ENCODE measurements around the gene IL17RD. TPM values are rescaled to one million over a fixed set of nuclear protein-coding genes. Genes with fewer than 3 reads are reported as not detected.

The IL17RD gene
- total and polyA plus RNA-seq, 9 donors: 19.6 to 40.6 (median 30.4) TPM

- Histone ChIP-seq H3K36me3 (ENCODE audit: control insufficient read depth, insufficient read depth, low read length) (peaks cover 11% of the 10 kb centered on the region), H3K4me3 (ENCODE audit: low read length) (peak overlapping the region; percentile 1), H3K4me1 (ENCODE audit: control insufficient read depth, insufficient read depth, low read length) (peaks cover 58% of the 10 kb centered on the region), H3K27me3 (ENCODE audit: control insufficient read depth, insufficient read depth, low read length) (peaks cover 5% of the 10 kb centered on the region), H3K27ac (ENCODE audit: low read length) (peak overlapping the region; percentile 75), H3K9me3 (replicated peaks; ENCODE audit: control insufficient read depth, low read depth, low read length) (no peaks in the 10 kb centered on the region)
- no peak for DNase-seq
- 16% methylated on average over 3 of the region's 3 CpGs for WGBS (ENCODE audit: insufficient coverage)
These were observed 13.4 kb downstream of the IL17RD start for GRCh38 chr3:57151749-57152148.

GRCh38 chr3:57151021-57151449 is 14.1 kb downstream of the IL17RD start:
- H3K36me3 ChIP-seq (ENCODE audit: control insufficient read depth, insufficient read depth, low read length): peaks cover 11% of the 10 kb centered on the region
- H3K27ac ChIP-seq (ENCODE audit: low read length): peak overlapping the region; percentile 75
- peak; percentile 94 for DNase-seq
- H3K27me3 ChIP-seq (ENCODE audit: control insufficient read depth, insufficient read depth, low read length): peaks cover 2% of the 10 kb centered on the region
- peaks cover 51% of the 10 kb centered on the region for H3K4me1 ChIP-seq (ENCODE audit: control insufficient read depth, insufficient read depth, low read length)
- no CpG with 5 or more reads among the region's 2 CpGs for WGBS (ENCODE audit: insufficient coverage)
- H3K9me3 ChIP-seq (replicated peaks; ENCODE audit: control insufficient read depth, low read depth, low read length): no peaks in the 10 kb centered on the region
- H3K4me3 ChIP-seq (ENCODE audit: low read length): no peak overlapping the region

DNA sequence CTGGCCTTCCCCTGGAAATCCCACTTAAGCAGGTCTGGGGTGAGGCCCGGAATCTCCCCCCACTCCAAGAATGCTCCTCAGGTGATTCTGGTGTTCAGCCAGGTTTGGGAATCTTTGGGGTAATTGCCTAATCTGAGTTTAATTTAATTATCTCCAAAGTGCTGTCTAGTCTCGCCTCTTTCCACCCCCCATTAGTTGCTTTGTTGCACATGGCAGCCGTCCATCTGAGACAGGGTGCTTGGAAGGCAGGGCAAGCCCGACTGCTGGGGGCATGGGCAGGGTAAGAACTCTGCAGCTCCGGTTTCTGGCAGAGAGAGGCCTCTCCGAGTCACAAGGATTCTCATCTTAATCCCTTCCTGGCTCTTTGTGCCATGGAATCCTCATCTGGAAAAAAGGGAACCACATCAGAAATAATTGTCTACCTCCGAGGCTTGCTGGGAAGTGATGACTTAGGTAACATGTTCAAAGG is 15.0 kb downstream of the IL17RD start:
- Histone ChIP-seq H3K27ac (ENCODE audit: low read length) (peak overlapping the region; percentile 75), H3K4me3 (ENCODE audit: low read length) (no peak overlapping the region), H3K4me1 (ENCODE audit: control insufficient read depth, insufficient read depth, low read length) (peaks cover 43% of the 10 kb centered on the region), H3K9me3 (replicated peaks; ENCODE audit: control insufficient read depth, low read depth, low read length) (no peaks in the 10 kb centered on the region), H3K27me3 (ENCODE audit: control insufficient read depth, insufficient read depth, low read length) (peaks cover 2% of the 10 kb centered on the region), H3K36me3 (ENCODE audit: control insufficient read depth, insufficient read depth, low read length) (peaks cover 11% of the 10 kb centered on the region)
- DNase-seq: peak; percentile 88
- 20% methylated on average over 2 of the region's 7 CpGs for WGBS (ENCODE audit: insufficient coverage)

- no peak overlapping the region for H3K27ac ChIP-seq (ENCODE audit: low read length)
- no peak overlapping the region for H3K4me3 ChIP-seq (ENCODE audit: low read length)
- H3K27me3 ChIP-seq (ENCODE audit: control insufficient read depth, insufficient read depth, low read length): no peaks in the 10 kb centered on the region
- peaks cover 34% of the 10 kb centered on the region for H3K4me1 ChIP-seq (ENCODE audit: control insufficient read depth, insufficient read depth, low read length)
- H3K9me3 ChIP-seq (replicated peaks; ENCODE audit: control insufficient read depth, low read depth, low read length): no peaks in the 10 kb centered on the region
- WGBS (ENCODE audit: insufficient coverage): no CpG with 5 or more reads among the region's 2 CpGs
- H3K36me3 ChIP-seq (ENCODE audit: control insufficient read depth, insufficient read depth, low read length): peaks cover 15% of the 10 kb centered on the region
- no peak for DNase-seq
These were observed 18.1 kb downstream of the IL17RD start for GRCh38 chr3:57147071-57147470.

- Histone ChIP-seq H3K4me1 (ENCODE audit: control insufficient read depth, insufficient read depth, low read length) (peaks cover 29% of the 10 kb centered on the region), H3K27me3 (ENCODE audit: control insufficient read depth, insufficient read depth, low read length) (no peaks in the 10 kb centered on the region), H3K27ac (ENCODE audit: low read length) (no peak overlapping the region), H3K4me3 (ENCODE audit: low read length) (no peak overlapping the region), H3K9me3 (replicated peaks; ENCODE audit: control insufficient read depth, low read depth, low read length) (no peaks in the 10 kb centered on the region), H3K36me3 (ENCODE audit: control insufficient read depth, insufficient read depth, low read length) (peaks cover 15% of the 10 kb centered on the region)
- no CpG with 5 or more reads among the region's 13 CpGs for WGBS (ENCODE audit: insufficient coverage)
- no peak for DNase-seq
These were observed 19.3 kb downstream of the IL17RD start for GRCh38 chr3:57145852-57146251.

DNA sequence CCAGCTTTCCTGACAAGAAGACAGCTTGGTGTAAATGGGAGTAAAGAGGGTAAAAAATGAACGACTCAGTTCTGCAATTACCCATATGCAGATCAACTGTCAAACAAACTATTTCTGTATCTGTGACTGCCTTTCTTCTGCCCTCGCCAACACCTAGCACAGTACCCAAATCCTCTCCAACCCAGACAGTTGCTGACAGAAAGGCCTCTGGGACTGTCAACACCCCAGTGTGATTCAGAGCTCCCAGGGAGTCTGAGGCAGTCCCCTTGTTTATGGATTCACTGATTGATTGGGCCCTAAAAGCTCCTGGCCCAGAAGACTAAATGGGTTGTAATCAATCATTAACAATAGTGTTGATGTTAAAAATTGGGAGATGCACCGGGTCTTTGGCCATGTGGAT is 20.2 kb downstream of the IL17RD start:
- DNase-seq: no peak
- Histone ChIP-seq H3K36me3 (ENCODE audit: control insufficient read depth, insufficient read depth, low read length) (peaks cover 12% of the 10 kb centered on the region), H3K9me3 (replicated peaks; ENCODE audit: control insufficient read depth, low read depth, low read length) (no peaks in the 10 kb centered on the region), H3K27me3 (ENCODE audit: control insufficient read depth, insufficient read depth, low read length) (no peaks in the 10 kb centered on the region), H3K27ac (ENCODE audit: low read length) (no peak overlapping the region), H3K4me3 (ENCODE audit: low read length) (no peak overlapping the region), H3K4me1 (ENCODE audit: control insufficient read depth, insufficient read depth, low read length) (peaks cover 20% of the 10 kb centered on the region)
- WGBS (ENCODE audit: insufficient coverage): 13% methylated on average over 1 of the region's 3 CpGs

DNA sequence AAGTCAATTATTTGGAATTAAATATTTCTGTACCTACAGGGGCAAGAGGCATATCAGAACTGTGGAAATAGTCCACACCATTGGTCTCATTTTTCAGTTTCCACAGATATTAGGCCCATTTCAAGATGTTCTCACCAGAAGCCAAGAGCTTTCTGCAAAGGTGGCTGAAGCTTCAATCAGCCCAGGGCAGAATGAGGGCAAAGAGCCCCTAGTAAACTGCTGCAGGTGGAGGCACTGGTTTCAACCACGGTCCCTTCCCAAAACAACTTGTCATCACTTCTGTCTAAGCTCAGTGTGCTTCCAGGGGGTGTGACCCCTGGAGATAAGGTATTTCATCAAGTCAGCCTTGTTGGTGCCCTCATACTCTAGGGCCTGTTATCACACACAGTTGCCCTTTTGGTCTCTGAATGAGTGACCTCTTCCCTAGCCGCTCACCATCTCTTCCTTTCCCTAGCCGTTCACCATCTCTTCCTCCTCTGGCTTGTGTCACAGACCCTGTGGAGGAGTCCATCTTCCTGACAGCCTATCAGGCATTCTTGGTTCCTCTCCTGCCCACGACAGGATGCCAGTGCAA is 21.2 kb downstream of the IL17RD start:
- H3K36me3 ChIP-seq (ENCODE audit: control insufficient read depth, insufficient read depth, low read length): peaks cover 9% of the 10 kb centered on the region
- peaks cover 13% of the 10 kb centered on the region for H3K4me1 ChIP-seq (ENCODE audit: control insufficient read depth, insufficient read depth, low read length)
- H3K9me3 ChIP-seq (replicated peaks; ENCODE audit: control insufficient read depth, low read depth, low read length): no peaks in the 10 kb centered on the region
- no peak overlapping the region for H3K4me3 ChIP-seq (ENCODE audit: low read length)
- WGBS (ENCODE audit: insufficient coverage): 72% methylated on average over 2 of the region's 4 CpGs
- no peaks in the 10 kb centered on the region for H3K27me3 ChIP-seq (ENCODE audit: control insufficient read depth, insufficient read depth, low read length)
- DNase-seq: no peak
- H3K27ac ChIP-seq (ENCODE audit: low read length): peak overlapping the region; percentile 59

DNA sequence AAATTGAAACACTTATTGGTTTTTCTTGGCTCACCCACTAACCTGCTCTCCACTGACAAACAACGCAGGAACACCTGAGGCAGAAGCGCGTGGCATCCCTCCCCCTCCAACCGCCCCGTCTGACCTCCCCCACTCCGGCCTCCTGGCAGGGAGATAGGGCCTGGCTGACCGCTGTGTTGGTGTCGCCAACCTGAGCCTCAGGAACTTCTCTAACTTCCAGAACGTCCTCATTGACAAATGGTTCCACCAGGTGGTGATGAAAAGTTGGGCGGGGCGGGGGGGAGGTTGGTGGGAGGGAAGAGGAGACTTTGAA is 22.8 kb downstream of the IL17RD start:
- H3K4me1 ChIP-seq (ENCODE audit: control insufficient read depth, insufficient read depth, low read length): peaks cover 13% of the 10 kb centered on the region
- H3K4me3 ChIP-seq (ENCODE audit: low read length): no peak overlapping the region
- peaks cover 8% of the 10 kb centered on the region for H3K36me3 ChIP-seq (ENCODE audit: control insufficient read depth, insufficient read depth, low read length)
- no peaks in the 10 kb centered on the region for H3K27me3 ChIP-seq (ENCODE audit: control insufficient read depth, insufficient read depth, low read length)
- peak; percentile 83 for DNase-seq
- 25% methylated on average over 5 of the region's 11 CpGs for WGBS (ENCODE audit: insufficient coverage)
- H3K9me3 ChIP-seq (replicated peaks; ENCODE audit: control insufficient read depth, low read depth, low read length): no peaks in the 10 kb centered on the region
- H3K27ac ChIP-seq (ENCODE audit: low read length): peak overlapping the region; percentile 84

GRCh38 chr3:57141719-57142410 is 23.3 kb downstream of the IL17RD start:
- no peak overlapping the region for H3K4me3 ChIP-seq (ENCODE audit: low read length)
- 14% methylated on average over 4 of the region's 5 CpGs for WGBS (ENCODE audit: insufficient coverage)
- peaks cover 13% of the 10 kb centered on the region for H3K4me1 ChIP-seq (ENCODE audit: control insufficient read depth, insufficient read depth, low read length)
- H3K27ac ChIP-seq (ENCODE audit: low read length): peak overlapping the region; percentile 84
- peaks cover 7% of the 10 kb centered on the region for H3K36me3 ChIP-seq (ENCODE audit: control insufficient read depth, insufficient read depth, low read length)
- no peaks in the 10 kb centered on the region for H3K9me3 ChIP-seq (replicated peaks; ENCODE audit: control insufficient read depth, low read depth, low read length)
- DNase-seq: peak; percentile 93
- H3K27me3 ChIP-seq (ENCODE audit: control insufficient read depth, insufficient read depth, low read length): no peaks in the 10 kb centered on the region

GRCh38 chr3:57140894-57141293 is 24.3 kb downstream of the IL17RD start:
- Histone ChIP-seq H3K4me1 (ENCODE audit: control insufficient read depth, insufficient read depth, low read length) (peaks cover 13% of the 10 kb centered on the region), H3K27me3 (ENCODE audit: control insufficient read depth, insufficient read depth, low read length) (no peaks in the 10 kb centered on the region), H3K4me3 (ENCODE audit: low read length) (no peak overlapping the region), H3K36me3 (ENCODE audit: control insufficient read depth, insufficient read depth, low read length) (peaks cover 7% of the 10 kb centered on the region), H3K27ac (ENCODE audit: low read length) (no peak overlapping the region), H3K9me3 (replicated peaks; ENCODE audit: control insufficient read depth, low read depth, low read length) (no peaks in the 10 kb centered on the region)
- DNase-seq: no peak
- WGBS (ENCODE audit: insufficient coverage): 40% methylated on average over 1 of the region's 5 CpGs
